Measurements from ENCODE around the gene GABRP.
"Not testable (repeated sequence)": the region's sequence is repeated elsewhere in the genome, so short reads cannot be mapped to it uniquely, and the experiment has no call there.

The GABRP gene

DNA sequence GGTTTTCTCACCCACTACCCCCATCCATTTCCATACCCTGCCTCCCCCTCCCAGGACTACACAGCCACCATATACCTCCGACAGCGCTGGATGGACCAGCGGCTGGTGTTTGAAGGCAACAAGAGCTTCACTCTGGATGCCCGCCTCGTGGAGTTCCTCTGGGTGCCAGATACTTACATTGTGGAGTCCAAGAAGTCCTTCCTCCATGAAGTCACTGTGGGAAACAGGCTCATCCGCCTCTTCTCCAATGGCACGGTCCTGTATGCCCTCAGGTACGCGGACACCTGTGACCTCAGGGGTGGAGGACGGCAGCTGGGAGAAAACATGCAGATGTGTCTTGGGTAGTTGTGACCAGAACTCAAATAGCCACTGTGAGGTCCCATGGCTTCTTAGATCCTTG, 11.6 kb downstream of the GABRP start:
- no peak for DNase-seq

DNA sequence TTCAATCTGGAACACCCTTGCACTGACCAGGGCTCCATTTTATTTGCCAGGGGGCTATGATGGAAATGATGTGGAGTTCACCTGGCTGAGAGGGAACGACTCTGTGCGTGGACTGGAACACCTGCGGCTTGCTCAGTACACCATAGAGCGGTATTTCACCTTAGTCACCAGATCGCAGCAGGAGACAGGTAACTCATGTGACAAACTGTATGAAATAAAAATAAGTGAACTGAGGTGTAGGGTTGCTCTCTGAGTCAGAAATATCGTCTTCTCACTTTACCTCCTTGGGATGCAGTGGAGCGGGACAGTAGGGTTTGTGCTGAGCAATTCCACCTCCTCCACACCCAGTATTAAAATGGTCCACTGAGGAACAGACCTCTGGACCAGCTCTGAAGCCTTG, 22.1 kb downstream of the GABRP start:
- no peak for DNase-seq

DNA sequence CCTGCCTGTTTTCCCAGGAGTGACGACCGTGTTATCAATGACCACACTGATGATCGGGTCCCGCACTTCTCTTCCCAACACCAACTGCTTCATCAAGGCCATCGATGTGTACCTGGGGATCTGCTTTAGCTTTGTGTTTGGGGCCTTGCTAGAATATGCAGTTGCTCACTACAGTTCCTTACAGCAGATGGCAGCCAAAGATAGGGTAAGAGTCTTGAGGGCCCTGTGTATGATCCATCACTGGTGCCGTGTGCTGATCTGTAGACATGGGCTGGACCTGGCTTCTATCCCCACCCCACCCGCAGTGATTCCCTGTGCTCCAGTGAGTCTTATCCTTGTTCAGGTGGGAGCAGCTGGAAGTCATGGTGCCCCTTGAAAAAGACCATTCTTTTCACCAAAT, 26.0 kb downstream of the GABRP start:
- DNase-seq: no peak

DNA sequence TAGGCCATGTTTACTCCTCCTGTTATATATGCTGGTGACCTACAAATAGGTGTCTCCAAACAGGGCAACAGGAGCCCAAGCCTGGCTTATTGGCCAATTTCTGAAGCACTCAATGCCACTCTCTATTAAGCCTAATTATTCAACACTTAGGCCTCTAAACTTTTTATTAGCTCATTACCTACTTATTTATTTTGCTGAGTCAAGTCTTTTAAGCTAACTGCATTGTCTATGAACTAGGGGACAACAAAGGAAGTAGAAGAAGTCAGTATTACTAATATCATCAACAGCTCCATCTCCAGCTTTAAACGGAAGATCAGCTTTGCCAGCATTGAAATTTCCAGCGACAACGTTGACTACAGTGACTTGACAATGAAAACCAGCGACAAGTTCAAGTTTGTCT, 28.2 kb downstream of the GABRP start:
- no peak for DNase-seq

DNA sequence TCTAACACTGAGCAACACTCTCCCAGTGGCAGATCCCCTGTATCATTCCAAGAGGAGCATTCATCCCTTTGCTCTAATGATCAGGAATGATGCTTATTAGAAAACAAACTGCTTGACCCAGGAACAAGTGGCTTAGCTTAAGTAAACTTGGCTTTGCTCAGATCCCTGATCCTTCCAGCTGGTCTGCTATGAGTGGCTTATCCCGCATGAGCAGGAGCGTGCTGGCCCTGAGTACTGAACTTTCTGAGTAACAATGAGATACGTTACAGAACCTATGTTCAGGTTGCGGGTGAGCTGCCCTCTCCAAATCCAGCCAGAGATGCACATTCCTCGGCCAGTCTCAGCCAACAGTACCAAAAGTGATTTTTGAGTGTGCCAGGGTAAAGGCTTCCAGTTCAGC, 29.7 kb downstream of the GABRP start:
- DNase-seq: no peak

DNA sequence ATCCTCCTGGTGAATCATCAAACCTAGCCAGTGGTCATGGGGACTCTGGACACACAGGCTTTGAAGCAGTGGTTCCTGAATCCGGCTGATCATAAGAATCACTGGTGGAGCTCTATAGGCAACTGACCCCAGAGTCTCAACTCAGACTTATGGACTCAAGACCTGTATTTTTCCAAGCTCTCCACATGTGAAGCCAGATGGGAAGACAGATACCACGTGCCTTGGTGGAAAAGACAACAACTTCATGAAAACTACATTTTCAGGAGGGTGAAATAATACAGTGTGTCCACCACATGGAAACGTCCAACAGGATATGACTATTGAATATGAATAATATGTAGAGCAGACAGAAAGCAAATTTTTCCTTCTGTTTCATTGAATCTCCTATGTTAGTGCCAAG, 33.7 kb downstream of the GABRP start:
- DNase-seq: no peak

DNA sequence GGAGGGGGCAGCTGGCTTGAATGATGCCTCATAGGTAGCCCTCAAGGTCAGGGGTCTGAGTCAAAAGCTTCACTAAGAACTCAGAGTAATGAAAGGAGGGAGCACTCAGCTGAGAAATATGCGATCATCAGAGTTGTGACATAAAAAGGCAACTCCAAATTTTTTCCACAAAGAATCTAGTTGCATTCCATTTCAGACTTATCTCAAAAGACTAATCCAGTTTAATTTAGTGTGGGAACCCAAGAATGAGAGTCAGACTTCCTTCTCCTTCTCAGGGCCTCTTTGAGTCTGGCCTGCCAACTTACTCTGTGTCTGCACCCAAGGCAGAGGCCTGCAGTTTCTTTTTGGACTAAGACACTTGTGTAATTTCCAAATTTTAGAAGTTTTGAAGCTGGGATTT, 34.7 kb downstream of the GABRP start:
- DNase-seq: peak; percentile 1

DNA sequence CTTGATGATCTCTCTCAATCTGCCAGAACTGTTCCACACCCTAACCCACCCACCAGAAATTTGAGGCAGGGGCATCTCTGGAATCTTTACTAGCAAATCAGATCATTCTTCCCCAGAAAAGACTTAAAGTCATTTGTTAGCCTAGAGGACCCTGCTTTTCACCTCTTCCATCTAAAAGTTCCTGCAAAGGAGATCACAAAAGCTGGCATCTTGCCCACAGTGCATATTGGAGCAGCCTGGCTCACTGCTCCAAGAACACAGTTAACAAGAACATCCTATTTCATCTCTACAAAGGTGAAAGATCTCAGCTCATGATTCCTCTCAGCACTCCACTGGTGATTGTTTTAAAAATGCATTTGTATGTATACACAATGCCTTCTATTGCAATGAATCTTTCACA, 36.3 kb downstream of the GABRP start:
- DNase-seq: no peak

DNA sequence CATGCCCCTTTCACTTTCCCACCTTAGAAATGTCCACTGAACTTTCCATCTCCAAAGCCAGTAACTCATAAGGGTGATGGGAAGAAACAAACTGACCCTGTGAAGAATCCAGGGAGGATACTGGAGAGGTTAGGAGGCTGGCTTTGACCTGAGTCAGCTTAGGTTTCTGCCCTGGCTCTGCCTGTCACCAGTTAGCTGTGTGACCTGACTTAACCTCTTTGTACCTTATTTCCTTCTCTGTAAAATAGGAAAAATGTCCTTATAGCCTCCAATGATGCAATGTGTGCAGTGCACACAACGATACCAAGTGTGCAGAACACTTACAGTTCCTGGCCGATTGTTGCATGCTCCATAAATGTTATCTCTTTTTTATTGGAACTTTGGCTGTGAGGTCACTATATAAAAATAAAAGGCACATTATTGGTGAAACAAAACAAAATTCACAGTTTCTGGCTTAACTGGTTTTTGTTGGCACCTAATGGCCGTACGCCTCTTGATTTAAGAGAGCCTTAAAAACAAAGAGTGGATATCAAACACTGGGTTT, 37.8 kb downstream of the GABRP start:
- no peak for DNase-seq

DNA sequence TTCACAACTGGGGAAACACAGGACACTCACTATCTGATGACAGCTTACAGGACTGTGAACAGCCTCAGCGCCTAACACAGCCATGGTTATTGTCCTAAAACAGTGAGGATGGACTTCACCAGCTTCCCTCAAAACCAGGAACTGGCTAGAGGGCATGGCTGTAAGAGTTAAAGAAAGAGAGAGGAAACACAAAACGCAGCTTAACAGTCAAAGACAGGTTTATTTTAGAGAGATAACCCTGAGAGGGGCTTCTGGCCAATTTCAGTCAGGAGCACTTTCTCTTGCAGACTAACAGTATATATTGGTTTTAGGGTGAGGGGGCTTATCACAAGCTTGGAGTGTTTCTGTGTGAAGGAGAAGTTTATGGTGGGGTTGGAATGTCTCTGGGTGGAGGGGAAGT, 42.6 kb downstream of the GABRP start:
- no peak for DNase-seq

DNA sequence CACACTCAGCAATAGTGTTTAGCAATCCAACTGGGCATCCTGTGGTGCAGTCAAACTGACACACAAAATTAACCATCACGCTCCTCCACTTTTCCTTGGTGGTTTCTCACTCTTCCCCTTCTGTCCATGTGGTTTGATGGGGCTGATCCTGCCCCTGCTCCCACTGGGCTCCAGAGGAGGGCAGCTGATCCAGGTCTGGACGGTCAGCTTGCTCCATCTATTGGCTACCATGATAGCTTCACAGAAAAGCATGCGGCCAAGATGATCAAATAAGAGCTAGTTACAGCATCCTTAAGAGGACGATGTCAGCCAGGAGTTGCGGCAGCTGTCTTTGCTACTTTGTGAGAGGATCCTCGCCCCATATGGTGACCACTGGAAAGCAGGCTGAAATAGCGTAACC, 48.7 kb downstream of the GABRP start:
- DNase-seq: no peak

DNA sequence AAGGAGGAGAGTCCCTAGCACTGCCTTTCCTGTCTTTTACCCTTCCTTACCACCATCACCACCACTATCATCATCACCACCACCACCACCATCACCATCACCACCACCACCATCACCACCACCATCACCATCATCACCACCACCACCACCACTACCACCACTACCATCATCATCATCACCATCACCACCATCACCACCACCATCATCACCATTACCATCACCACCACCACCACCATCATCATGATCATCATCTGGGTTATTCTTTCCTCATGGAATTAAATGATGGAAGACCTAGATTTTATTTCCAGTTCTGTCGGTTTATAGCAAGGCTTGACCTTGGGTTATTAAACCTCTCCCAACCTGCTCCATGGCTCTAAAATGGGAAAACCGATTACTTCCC, 50.5 kb downstream of the GABRP start:
- not testable (repeated sequence) for DNase-seq

DNA sequence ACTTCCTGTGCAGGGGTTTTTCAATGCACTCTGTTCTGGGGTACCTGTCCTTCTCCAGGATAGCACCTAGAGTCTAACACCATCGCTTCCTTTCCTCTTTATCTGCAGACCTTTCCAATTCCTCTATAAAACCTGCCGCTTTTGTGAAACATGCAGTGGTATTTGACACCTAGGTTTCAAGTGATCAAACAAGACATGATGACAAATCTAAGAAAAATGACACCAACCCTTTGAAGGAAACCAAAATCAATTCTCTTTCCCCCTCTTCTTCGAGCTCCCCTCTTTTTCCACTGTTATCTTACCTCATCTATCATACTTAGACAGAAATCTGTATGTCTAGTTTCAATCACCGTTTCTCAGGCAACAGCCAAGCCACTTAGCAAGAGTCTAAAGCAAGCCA, 52.7 kb downstream of the GABRP start:
- no peak for DNase-seq

DNA sequence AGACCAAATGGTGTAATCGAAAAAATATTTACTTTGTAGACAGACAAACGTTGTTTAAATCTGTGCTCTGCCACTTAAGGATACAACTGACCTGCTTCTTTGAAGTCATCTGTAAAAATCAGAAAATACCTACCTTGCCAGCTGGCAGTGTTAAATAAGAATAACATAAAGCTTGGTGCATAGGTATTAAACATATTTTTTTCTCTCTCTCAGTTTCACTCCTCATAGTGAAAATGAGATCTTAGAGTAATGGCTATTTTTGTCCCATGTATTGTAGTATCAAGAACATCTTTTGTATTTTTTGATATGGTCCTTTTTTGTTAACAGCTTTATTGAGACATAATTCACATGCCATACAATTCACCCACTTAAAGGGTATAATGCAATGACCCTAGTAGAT, 60.3 kb downstream of the GABRP start:
- DNase-seq: no peak

DNA sequence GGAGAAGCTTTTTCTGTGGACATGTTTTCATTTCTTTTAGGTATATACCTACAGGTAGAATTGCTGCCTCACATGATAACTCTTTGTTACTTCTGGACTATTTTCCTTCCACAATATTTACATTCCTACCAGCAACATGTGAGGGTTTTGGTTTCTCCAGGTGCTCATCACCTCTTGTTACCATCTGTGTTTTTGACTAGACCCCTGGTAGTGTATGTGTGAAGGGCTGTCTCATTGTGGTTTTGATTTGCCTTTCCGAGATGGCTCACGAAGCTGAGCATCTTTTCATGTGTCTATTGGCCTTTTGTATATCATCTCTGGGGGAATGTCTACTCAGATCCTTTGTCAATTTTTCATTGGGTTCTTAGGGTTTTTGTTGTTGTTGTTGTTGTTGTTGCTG, 61.1 kb downstream of the GABRP start:
- DNase-seq: no peak

DNA sequence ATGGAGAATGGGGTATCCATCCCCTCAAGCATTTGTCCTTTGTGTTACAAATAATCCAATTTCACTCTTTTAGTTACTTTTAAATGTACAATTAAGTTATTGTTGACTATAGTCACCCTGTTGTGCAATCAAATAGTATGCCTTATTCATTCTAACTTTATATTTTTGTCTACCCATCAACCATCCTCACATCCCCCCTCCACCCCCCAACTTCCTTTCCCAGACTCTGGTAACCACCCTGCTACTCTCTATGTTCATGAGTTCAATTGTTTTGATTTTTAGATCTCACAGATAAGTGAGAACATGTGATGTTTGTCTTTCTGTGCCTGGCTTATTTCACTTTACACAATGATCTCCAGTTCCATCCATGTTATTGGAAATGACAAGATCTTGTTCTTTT, 62.9 kb downstream of the GABRP start:
- no peak for DNase-seq

DNA sequence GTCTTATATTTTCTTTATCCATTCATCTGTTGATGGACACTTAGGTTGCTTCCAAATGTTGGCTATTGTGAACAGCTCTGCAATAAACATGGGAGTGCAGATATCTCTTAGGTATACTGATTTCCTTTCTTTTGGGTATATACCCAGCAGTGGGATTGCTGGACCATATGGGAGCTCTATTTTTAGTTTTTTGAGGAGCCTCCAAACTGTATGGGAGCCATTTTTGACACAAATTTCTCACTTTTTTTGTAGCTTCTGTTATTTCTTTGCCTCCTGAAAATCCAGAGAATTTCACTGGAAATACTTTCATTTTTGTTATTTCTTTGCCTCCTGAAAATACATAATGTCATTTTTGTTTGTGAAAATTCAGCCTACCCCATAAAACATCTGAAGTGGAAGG, 63.3 kb downstream of the GABRP start:
- no peak for DNase-seq

DNA sequence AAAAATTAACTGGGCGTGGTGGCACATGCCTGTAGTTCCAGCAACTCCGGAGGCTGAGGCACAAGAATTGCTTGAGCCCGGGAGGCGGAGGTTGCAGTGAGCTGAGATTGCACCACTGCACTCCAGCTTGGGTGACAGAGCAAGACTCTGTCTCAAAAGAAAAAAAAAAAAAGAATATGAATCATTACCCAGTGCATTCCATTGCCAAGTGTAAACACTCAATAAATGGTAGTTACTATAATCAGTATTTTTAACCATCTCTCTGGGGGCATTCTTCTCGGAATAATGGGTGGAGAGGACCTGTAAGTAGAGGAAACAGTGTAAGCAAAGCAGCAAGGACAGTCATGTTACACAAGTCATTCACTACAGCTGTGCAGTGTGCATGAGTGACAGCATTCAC, 64.5 kb downstream of the GABRP start:
- no peak for DNase-seq

DNA sequence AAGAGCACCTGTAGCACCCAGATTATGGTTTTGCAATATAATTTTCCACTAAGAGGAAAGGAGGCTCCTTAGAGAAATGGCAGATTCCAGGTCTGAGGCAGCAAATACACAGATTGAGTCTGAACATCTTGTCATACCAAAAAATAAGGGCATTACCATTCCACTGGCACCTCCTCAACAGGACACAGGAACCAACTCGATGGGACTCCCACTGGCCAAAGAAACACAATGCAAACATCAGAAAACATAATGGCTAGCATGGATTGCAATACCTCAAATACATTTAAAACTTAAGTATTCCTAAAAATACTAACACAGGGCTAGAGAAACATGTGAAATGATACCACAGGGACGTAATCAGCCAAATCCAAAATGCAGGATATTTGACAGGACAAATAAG, 65.8 kb downstream of the GABRP start:
- no peak for DNase-seq

DNA sequence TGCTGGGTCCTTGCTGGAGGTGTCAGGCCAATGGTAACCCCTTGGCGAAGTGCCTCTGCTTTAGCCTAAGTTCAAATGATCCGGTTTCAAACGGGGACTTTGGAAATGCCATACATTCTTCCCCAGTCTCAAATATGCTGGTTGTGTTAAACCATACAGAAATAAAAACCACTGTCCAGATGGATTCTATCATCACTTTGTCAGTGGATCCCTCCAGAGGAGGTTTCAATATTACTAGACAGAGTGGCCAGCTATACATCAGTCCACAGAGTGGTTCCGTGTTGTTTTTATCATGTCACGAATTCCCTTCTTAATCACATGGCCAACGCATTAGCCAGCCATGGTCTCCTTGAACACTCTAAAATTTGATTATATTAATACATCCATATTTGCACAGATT, 71.0 kb downstream of the GABRP start:
- no peak for DNase-seq

DNA sequence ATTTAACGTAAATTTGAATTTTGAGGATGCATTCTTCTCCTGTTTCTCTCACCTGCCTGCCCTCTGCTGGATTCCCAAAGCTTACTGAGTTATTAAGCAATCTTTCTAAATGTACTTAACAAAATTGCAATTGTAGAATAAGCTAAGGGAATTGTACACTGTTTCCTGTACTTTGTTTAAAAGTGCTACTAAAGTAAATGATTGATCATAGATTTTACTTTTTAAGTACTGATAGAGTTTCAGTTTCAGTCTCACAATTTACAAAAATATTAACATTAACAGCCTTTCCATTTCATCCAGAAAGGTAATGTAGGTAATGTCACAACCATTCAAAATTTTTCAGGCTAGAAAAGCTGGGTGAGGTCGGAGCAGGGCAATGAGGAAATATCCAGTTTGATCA, 73.5 kb downstream of the GABRP start:
- DNase-seq: no peak

DNA sequence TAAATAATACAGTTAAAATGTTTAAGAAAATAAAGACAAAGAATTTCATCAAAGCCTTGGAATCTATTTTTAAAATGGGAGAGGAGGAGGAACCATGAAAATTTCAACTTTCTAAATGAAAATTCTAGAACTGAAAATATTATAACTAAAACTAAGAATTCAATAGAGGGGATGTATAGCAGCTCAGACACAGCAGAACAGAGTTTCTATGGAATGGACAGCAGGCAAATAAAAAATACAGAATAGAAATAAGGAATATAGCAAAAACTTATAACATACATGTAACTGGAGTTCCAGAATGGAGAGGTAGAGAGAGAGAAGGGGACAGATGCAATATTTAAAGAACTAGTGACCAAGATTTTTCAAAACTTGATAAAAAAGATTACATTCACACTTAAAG, 76.9 kb downstream of the GABRP start:
- DNase-seq: no peak

DNA sequence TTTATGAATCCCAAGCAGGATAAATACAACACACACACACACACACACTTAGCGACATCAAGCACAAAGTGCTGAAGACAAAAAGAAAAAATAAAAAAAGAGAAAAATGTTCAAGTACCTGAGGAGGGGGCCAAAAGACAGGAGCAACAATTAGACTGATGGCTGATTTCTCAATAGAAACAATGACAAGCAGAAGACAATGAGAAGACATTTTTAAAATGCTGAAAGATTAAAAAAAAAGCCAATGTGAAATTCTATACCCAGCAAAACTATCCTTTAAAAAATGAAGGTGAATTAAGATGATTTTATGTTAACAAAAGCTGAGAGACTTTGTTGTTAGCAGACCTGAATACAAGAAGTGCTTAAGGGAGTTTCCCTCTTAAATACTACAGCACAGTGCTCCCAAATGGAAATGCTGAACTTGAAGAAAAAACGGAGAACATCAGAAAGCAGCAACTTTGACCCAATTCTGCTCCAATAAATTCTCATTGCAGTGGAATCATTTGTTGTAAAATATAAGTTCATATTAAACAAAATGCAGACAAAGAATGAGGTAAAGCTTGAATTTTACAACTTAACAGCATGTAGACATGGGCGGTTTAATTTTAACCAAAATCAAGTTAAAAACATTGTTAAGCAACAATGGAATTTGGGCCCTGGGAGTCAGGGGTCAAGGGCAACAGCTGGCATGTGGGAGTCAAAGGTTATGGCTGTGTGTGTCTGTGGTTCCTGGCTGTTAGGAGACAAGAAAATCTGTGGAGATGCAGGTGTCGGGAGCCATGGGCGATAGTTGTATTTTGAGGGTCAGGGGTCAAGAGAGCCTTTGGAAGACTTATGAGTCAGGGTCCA, 77.5 kb downstream of the GABRP start:
- DNase-seq: no peak

DNA sequence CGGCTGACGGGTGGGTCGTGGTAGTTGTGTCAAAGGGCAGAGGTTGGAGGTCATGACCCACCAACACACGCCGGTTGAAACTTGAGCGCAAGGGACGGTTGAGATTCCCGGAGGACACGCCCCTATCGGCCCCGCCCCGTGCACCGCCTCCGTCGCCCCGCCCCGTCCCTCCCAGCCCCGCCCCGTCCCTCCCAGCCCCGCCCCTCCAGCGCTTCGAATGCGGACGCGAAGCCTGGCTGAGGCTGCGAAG, 78.1 kb downstream of the GABRP start:
- no peak for DNase-seq
